Measurements from ENCODE around the gene GALM. TPM values are rescaled to one million over a fixed set of nuclear protein-coding genes. Genes with fewer than 3 reads are reported as not detected.

The GALM gene
- total and polyA plus RNA-seq, 4 donors: 20.5 to 32.8 (median 26.1) TPM

- TF ChIP-seq ZBTB33 (IDR thresholded peaks at IDR 0.05) (no peak), REST (IDR thresholded peaks at IDR 0.05) (no peak)
Measured at GRCh38 chr2:38708900-38709566, 43.1 kb downstream of the GALM start (continued).

- Histone ChIP-seq H3K9me3 (ENCODE audit: control insufficient read depth in 4 of 4, low read length in 3 of 4) (no peaks in the 10 kb centered on the region), H3K4me1 (ENCODE audit: control insufficient read depth in 4 of 4, insufficient read depth in 4 of 4, low read length in 3 of 4) (no peaks in the 10 kb centered on the region), H3K4me3 (ENCODE audit: low read depth in 1 of 3, low read length in 3 of 3) (no peak overlapping the region), H3K27me3 (ENCODE audit: control insufficient read depth in 4 of 4, insufficient read depth in 4 of 4, low read length in 3 of 4) (no peaks in the 10 kb centered on the region), H3K36me3 (ENCODE audit: control insufficient read depth in 4 of 4, insufficient read depth in 3 of 4, low read depth in 1 of 4, low read length in 3 of 4) (peaks cover 2 to 18% (median 7%) of the 10 kb centered on the region in 4 donors), H3K9ac (ENCODE audit: low read depth in 1 of 2, low read length in 2 of 2) (no peak overlapping the region), H3K27ac (ENCODE audit: low read depth in 1 of 2, low read length in 2 of 2) (no peak overlapping the region)
- TF ChIP-seq YY1 (IDR thresholded peaks at IDR 0.05): no peak
- no peak for TF ChIP-seq REST (IDR thresholded peaks at IDR 0.05)
- no peak for TF ChIP-seq CTCF (IDR thresholded peaks at IDR 0.05; ENCODE audit: low read depth, low read length, missing input control)
- TF ChIP-seq SP1 (IDR thresholded peaks at IDR 0.05): no peak
- TF ChIP-seq NR2F2 (IDR thresholded peaks at IDR 0.05): no peak
- no peak for TF ChIP-seq FOXA1 (IDR thresholded peaks at IDR 0.05)
- TF ChIP-seq ATF3 (IDR thresholded peaks at IDR 0.05): no peak
- TF ChIP-seq GABPA (IDR thresholded peaks at IDR 0.05 in 1 of 2, conservative IDR thresholded peaks at IDR 0.05 in 1 of 2): no peak
- no peak for TF ChIP-seq HNF4A (conservative IDR thresholded peaks at IDR 0.05)
- WGBS: 86% methylated on average over 5 of the region's 5 CpGs
- no peak for DNase-seq (ENCODE audit: low spot score)
Measured at GRCh38 chr2:38709567-38710194, 43.8 kb downstream of the GALM start.

All from liver (tissue), 9 donors.